NB4 (cell line): Measurements from ENCODE around the gene GLRX3.

ENCODE experiments used
- DNase-seq: peaks from one replicate; pipeline ENCODE4 v3.0.0; 2010; ENCODE audit warnings: low read depth
- H3K4me3 ChIP-seq: one replicate; pipeline ENCODE4 v1.5.1; 2011; ENCODE audit warnings: mild to moderate bottlenecking, low read depth, low read length, moderate library complexity
- CTCF ChIP-seq: IDR thresholded peaks from one replicate; pipeline ENCODE4 v1.5.1; 2012; ENCODE audit warnings: low read depth, low read length
- MAX ChIP-seq: IDR thresholded peaks from 2 replicates; pipeline ENCODE4 v1.6.1; 2011; ENCODE audit warnings: low read depth, low read length
- MYC ChIP-seq: IDR thresholded peaks from 2 replicates; pipeline ENCODE4 v1.6.1; 2011; ENCODE audit warnings: low read depth, low read length
- POLR2A ChIP-seq: IDR thresholded peaks from 2 replicates; pipeline ENCODE4 v1.6.1; 2011; ENCODE audit warnings: mild to moderate bottlenecking; ENCODE audit not compliant: insufficient read length; ENCODE audit errors: extremely low read depth

Gene GLRX3

GRCh38 chr10:130179640-130180039 lies 43.4 kb downstream of the GLRX3 start:
- TF ChIP-seq CTCF (peak; percentile 35), POLR2A (no peak)
- H3K4me3 ChIP-seq = no peak overlapping the region
- peak; percentile 68 for DNase-seq

- no peak for TF ChIP-seq MAX
- no peak for TF ChIP-seq CTCF
- no peak for TF ChIP-seq MYC
- TF ChIP-seq POLR2A = no peak
- no peak for DNase-seq
- H3K4me3 ChIP-seq = no peak overlapping the region
These were observed 44.2 kb downstream of the GLRX3 start for GRCh38 chr10:130180416-130180815.

- no peak for DNase-seq
- H3K4me3 ChIP-seq = no peak overlapping the region
- TF ChIP-seq MAX = no peak
- no peak for TF ChIP-seq POLR2A
- no peak for TF ChIP-seq CTCF
- TF ChIP-seq MYC = no peak
These were observed 45.7 kb downstream of the GLRX3 start for GRCh38 chr10:130181858-130182257.

- DNase-seq = no peak
- no peak overlapping the region for H3K4me3 ChIP-seq
- TF ChIP-seq MYC (no peak), MAX (no peak), POLR2A (no peak), CTCF (no peak)
These were observed 49.4 kb downstream of the GLRX3 start for GRCh38 chr10:130185591-130185990.

GRCh38 chr10:130188195-130189175 lies 52.3 kb downstream of the GLRX3 start:
- no peak for DNase-seq
- TF ChIP-seq MYC (no peak), POLR2A (no peak), CTCF (no peak), MAX (no peak)
- H3K4me3 ChIP-seq = no peak overlapping the region
